K562 (cell line): ENCODE measurements around the gene FOS. TPM values are rescaled to one million over a fixed set of nuclear protein-coding genes. Genes with fewer than 3 reads are reported as not detected.

Experiments used
- C11orf30 ChIP-seq: fragments of 450-650 bp; IDR thresholded peaks from 2 replicates; pipeline ENCODE4 v1.6.1; 2016; ENCODE audit warnings: low read depth, mild to moderate bottlenecking
- CGGBP1 ChIP-seq: fragments of 250-450 bp; sonication (Bioruptor Pico); IDR thresholded peaks from 2 replicates; pipeline ENCODE4 v1.9.0; 2021; ENCODE audit warnings: mild to moderate bottlenecking
- DIDO1 ChIP-seq: fragments of 450-650 bp; IDR thresholded peaks from 2 replicates; pipeline ENCODE4 v1.6.1; 2016; ENCODE audit warnings: low read depth, missing biosample characterization, missing genetic modification characterization
- FOXK1 ChIP-seq: sonication (generic); formaldehyde crosslinking; IDR thresholded peaks from 2 replicates; pipeline ENCODE4 v1.8.0; 2022; ENCODE audit warnings: missing genetic modification reagents, mild to moderate bottlenecking, borderline replicate concordance
- HMGXB4 ChIP-seq: sonication (generic); formaldehyde crosslinking; IDR thresholded peaks from 2 replicates; pipeline ENCODE4 v1.8.1; 2023; ENCODE audit warnings: mild to moderate bottlenecking, missing genetic modification reagents
- IRF1 ChIP-seq: sonication (generic); formaldehyde crosslinking; IDR thresholded peaks from 2 replicates; pipeline ENCODE4 v1.8.0; 2022; ENCODE audit warnings: missing genetic modification reagents, mild to moderate bottlenecking, borderline replicate concordance
- MAFK ChIP-seq: IDR thresholded peaks from 2 replicates; pipeline ENCODE4 v1.6.1; 2011; ENCODE audit warnings: low read length, improper control_type of control experiment
- NBN ChIP-seq: fragments of 450-650 bp; IDR thresholded peaks from 2 replicates; pipeline ENCODE4 v1.6.1; 2016; ENCODE audit warnings: low read depth, mild to moderate bottlenecking
- NFIC ChIP-seq: fragments of 450-650 bp; IDR thresholded peaks from 2 replicates; pipeline ENCODE4 v1.6.1; 2017; ENCODE audit warnings: mild to moderate bottlenecking, inconsistent platforms
- NR2C1 ChIP-seq, 2 experiments: fragments of 450-650 bp; IDR thresholded peaks; 2 replicates each; pipeline ENCODE4 v1.6.1; 2017; ENCODE audit warnings: mild to moderate bottlenecking in 2 of 2, antibody characterized with exemption in 1 of 2, inconsistent platforms in 1 of 2, missing compliant biosample characterization in 1 of 2, missing genetic modification characterization in 1 of 2
- NRF1 ChIP-seq, 2 experiments: fragments of 450-650 bp; IDR thresholded peaks in 1 of 2; conservative IDR thresholded peaks in 1 of 2; 2 replicates each; pipeline ENCODE4 v1.6.1; 2014; ENCODE audit warnings: mild to moderate bottlenecking in 2 of 2
- POLR2G ChIP-seq: fragments of 200-400 bp; formaldehyde crosslinking; IDR thresholded peaks from 2 replicates; pipeline ENCODE4 v1.6.1; 2017; ENCODE audit warnings: low read depth, mild to moderate bottlenecking, antibody characterized with exemption, low read length, moderate library complexity
- PRMT5 ChIP-seq: sonication (generic); formaldehyde crosslinking; IDR thresholded peaks from 2 replicates; pipeline ENCODE4 v1.5.0; 2020; ENCODE audit warnings: missing genetic modification reagents
- SRF ChIP-seq, 2 experiments: fragments of 250-450, 450-650 bp in 1 of 2; sonication (Bioruptor Pico) in 1 of 2; sonication (generic) in 1 of 2; formaldehyde crosslinking; IDR thresholded peaks; 2 replicates each; pipeline versions ENCODE4 v1.5.0 to v1.5.1; 2020 to 2022; ENCODE audit warnings: mild to moderate bottlenecking in 1 of 2, missing genetic modification reagents in 1 of 2
- STAT6 ChIP-seq: sonication (generic); formaldehyde crosslinking; IDR thresholded peaks from 2 replicates; pipeline ENCODE4 v1.8.1; 2023; ENCODE audit warnings: mild to moderate bottlenecking, missing genetic modification reagents
- TFAP4 ChIP-seq: sonication (generic); formaldehyde crosslinking; IDR thresholded peaks from 2 replicates; pipeline ENCODE4 v1.8.0; 2022; ENCODE audit warnings: missing genetic modification reagents, mild to moderate bottlenecking, moderate library complexity, borderline replicate concordance
- U2AF2 ChIP-seq: fragments of 200-400 bp; formaldehyde crosslinking; optimal IDR thresholded peaks from 2 replicates; pipeline ENCODE3; 2017; ENCODE audit warnings: low read depth, mild to moderate bottlenecking, low read length
- ZC3H4 ChIP-seq: sonication (generic); formaldehyde crosslinking; IDR thresholded peaks from 2 replicates; pipeline ENCODE4 v1.9.0; 2021; ENCODE audit warnings: missing genetic modification reagents, borderline replicate concordance
- ZNF133 ChIP-seq: fragments of 250-450 bp; sonication (Bioruptor Pico); IDR thresholded peaks from 2 replicates; pipeline ENCODE4 v1.4.0; 2020; ENCODE audit warnings: mild to moderate bottlenecking
- ZNF239 ChIP-seq: fragments of 250-450 bp; sonication (Bioruptor Pico); IDR thresholded peaks from 2 replicates; pipeline ENCODE4 v1.4.0; 2020; ENCODE audit warnings: mild to moderate bottlenecking
- polyA plus RNA-seq, 8 experiments: library from polyadenylated mRNA; depleted of rRNA in 4 of 8; stranded (reverse) in 5 of 8; unstranded in 3 of 8; fragments of >200 nt; fragmentation: Nextera tagmentation in 2 of 8; fragmentation: Illumina TruSeq in 1 of 8; extraction: Ambion mirVana in 2 of 8; extraction: Trizol in 1 of 8; gene quantifications; 2 replicates each; pipeline versions ENCODE4 v1.2.1 to v1.2.3, GENCODE V29; 2011 to 2014; ENCODE audit warnings: inconsistent platforms in 1 of 8, missing spikeins in 1 of 8
- total RNA-seq, 7 experiments: library from RNA; depleted of rRNA in 6 of 7; stranded (reverse); fragments of >200 nt in 6 of 7; fragmentation: Illumina TruSeq in 2 of 7; extraction: Trizol in 2 of 7; gene quantifications; 2 replicates each; pipeline versions ENCODE4 v1.2.1 to v1.2.3, GENCODE V29; 2011 to 2021; ENCODE audit warnings: low replicate concordance in 1 of 7

FOS gene
- total and polyA plus RNA-seq, 9 of the 15 experiments (the other 6 are each of a cell fraction or from before 2014, with no cell fraction given): 0.54 to 13.8 (median 8.9) TPM

GRCh38 chr14:75301666-75302325 is 23.2 kb downstream of the FOS start (continued):
- TF ChIP-seq SRF (CRISPR knock-in tag; IDR thresholded peaks at IDR 0.05) (no peak), NBN (no peak), DIDO1 (tag) (no peak), U2AF2 (no peak), ZC3H4 (no peak), HMGXB4 (CRISPR knock-in tag) (no peak), POLR2G (no peak), C11orf30 (no peak), MAFK (no peak), TFAP4 (no peak), NR2C1 (IDR thresholded peaks at IDR 0.05) (peak; percentile 77), NR2C1 (tag; IDR thresholded peaks at IDR 0.05) (peak; percentile 86), NFIC (no peak), FOXK1 (CRISPR knock-in tag) (no peak), ZNF239 (CRISPR knock-in tag) (no peak), ZNF133 (no peak), CGGBP1 (CRISPR knock-in tag) (no peak), NRF1 (conservative IDR thresholded peaks at IDR 0.05 in 1 of 2, IDR thresholded peaks at IDR 0.05 in 1 of 2) (peak in 1 of 2 experiments; percentile 43; a peak in 1 of 4 replicates), STAT6 (no peak), PRMT5 (CRISPR knock-in tag) (no peak), IRF1 (CRISPR knock-in tag) (no peak)
